Endodermal cell (in vitro differentiated cells): Measurements from ENCODE around the gene RUFY1. TPM values are rescaled to one million over a fixed set of nuclear protein-coding genes. Genes with fewer than 3 reads are reported as not detected.
"Not testable (repeated sequence)": the region's sequence is repeated elsewhere in the genome, so short reads cannot be mapped to it uniquely, and the experiment has no call there.

Experiments used
- DNase-seq: peaks from one replicate; pipeline ENCODE4 v3.0.0-alpha.2; 2017
- H3K27ac ChIP-seq: 2 replicates; pipeline ENCODE4 v1.5.1; 2013; ENCODE audit warnings: mild to moderate bottlenecking, low read depth, low read length, moderate library complexity
- H3K27me3 ChIP-seq: 2 replicates; pipeline ENCODE4 v1.6.1; 2013; ENCODE audit warnings: mild to moderate bottlenecking, low read length, moderate library complexity; ENCODE audit not compliant: insufficient read depth, control insufficient read depth, poor library complexity, severe bottlenecking
- H3K36me3 ChIP-seq: 2 replicates; pipeline ENCODE4 v1.7.0; 2013; ENCODE audit warnings: mild to moderate bottlenecking, low read length, moderate library complexity; ENCODE audit not compliant: control insufficient read depth, insufficient read depth
- H3K4me1 ChIP-seq: one replicate; pipeline ENCODE4 v1.7.0; 2013; ENCODE audit warnings: low read length; ENCODE audit not compliant: control insufficient read depth, insufficient read depth
- H3K4me3 ChIP-seq: 2 replicates; pipeline ENCODE4 v1.5.1; 2013; ENCODE audit warnings: mild to moderate bottlenecking, low read length, moderate library complexity
- H3K9ac ChIP-seq: 2 replicates; pipeline ENCODE4 v1.6.1; 2013; ENCODE audit warnings: mild to moderate bottlenecking, low read length, moderate library complexity; ENCODE audit not compliant: poor library complexity, severe bottlenecking; ENCODE audit errors: extremely low read depth
- H3K9me3 ChIP-seq: 2 replicates; pipeline ENCODE4 v1.6.1; 2013; ENCODE audit warnings: mild to moderate bottlenecking, low read length, moderate library complexity; ENCODE audit not compliant: control insufficient read depth
- H3K27ac Mint-ChIP-seq: 2 replicates; pipeline ENCODE4 v1.8.0; 2020; ENCODE audit warnings: mixed read lengths
- H3K27me3 Mint-ChIP-seq: 2 replicates; pipeline ENCODE4 v1.8.0; 2021; ENCODE audit warnings: mild to moderate bottlenecking, mixed read lengths; ENCODE audit not compliant: insufficient read depth
- H3K36me3 Mint-ChIP-seq: 2 replicates; pipeline ENCODE4 v1.8.0; 2020; ENCODE audit warnings: low read depth, mixed read lengths
- H3K4me1 Mint-ChIP-seq: 2 replicates; pipeline ENCODE4 v1.8.0; 2020; ENCODE audit warnings: mixed read lengths
- H3K4me3 Mint-ChIP-seq: 2 replicates; pipeline ENCODE4 v1.8.0; 2020; ENCODE audit warnings: mild to moderate bottlenecking, moderate library complexity, mixed read lengths
- H3K9me3 Mint-ChIP-seq: 2 replicates; pipeline ENCODE4 v1.8.0; 2020; ENCODE audit warnings: mild to moderate bottlenecking, mixed read lengths
- WGBS, 2 experiments: methylation state at CpG; one replicate each; pipeline versions ENCODE4 v1.1.5 to v1.1.7; 2013; ENCODE audit warnings: missing lambda C conversion rate in 2 of 2, mixed read lengths in 1 of 2; ENCODE audit not compliant: insufficient coverage in 1 of 2, insufficient read length in 1 of 2; 5-methylcytosine and 5-hydroxymethylcytosine counted together
- total RNA-seq, 2 donors: library from RNA; stranded (reverse); fragmentation: NEBNext Ultra II Directional in 1 of 2; extraction: Animal tissue kit (Norgen Biotek cat#: 25700) in 1 of 2; gene quantifications; 2 replicates in 1 of 2; 3 replicates in 1 of 2; pipeline ENCODE4 v1.2.1, GENCODE V29; 2021
- TF ChIP-seq, protein P1 (sequence below): fragments of 200-600 bp; sonication (generic); conservative IDR thresholded peaks from 2 replicates; pipeline ENCODE4 v1.5.0; 2021; ENCODE audit warnings: antibody characterized with exemption, mild to moderate bottlenecking

RUFY1 gene
- total RNA-seq, 2 donors from 2014 or later = 45.7 to 74.0 TPM

DNA sequence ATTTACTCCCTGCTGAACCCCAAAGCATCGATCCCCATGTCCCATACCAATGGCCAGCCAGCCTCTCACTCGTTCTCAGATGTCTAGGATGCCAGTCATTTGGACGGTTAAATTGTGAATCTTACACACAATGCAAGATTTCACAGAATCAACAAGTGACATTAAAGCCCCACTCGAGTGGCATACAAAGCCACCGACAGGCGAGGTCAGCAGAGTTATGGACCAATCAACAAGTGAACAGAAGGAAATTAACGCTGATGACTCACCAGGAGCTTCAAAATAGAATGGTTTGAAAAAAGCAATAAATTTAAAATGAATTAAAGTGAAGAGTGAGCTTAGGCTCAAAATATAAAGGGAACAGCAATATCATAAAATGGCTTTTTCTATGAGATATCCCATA, 8.2 kb upstream of the RUFY1 start:
- H3K4me3 Mint-ChIP-seq = no peak overlapping the region

DNA sequence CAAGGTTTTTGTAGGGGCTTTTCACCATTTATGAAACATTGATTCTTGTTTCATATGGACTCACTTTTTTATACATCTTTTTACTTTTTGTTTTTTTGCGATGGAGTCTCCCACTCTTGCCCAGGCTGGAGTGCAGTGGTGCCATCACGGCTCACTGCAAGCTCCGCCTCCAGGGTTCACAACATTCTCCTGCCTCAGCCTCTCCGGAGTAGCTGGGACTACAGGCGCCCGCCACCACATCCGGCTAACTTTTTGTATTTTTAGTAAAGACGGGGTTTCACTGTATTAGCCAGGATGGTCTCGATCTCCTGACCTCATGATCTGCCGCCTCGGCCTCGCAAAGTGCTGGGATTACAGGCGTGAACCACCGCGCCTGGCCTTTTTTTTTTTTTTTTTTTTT, 7.1 kb upstream of the RUFY1 start:
- not testable (repeated sequence) for H3K36me3 ChIP-seq, H3K4me3 Mint-ChIP-seq, H3K27me3 Mint-ChIP-seq, H3K36me3 Mint-ChIP-seq, DNase-seq, H3K9me3 Mint-ChIP-seq, H3K4me3 ChIP-seq, H3K27me3 ChIP-seq, H3K27ac Mint-ChIP-seq, H3K9ac ChIP-seq, H3K4me1 Mint-ChIP-seq, H3K4me1 ChIP-seq, H3K27ac ChIP-seq, H3K9me3 ChIP-seq
- WGBS, 2 experiments = 96% methylated on average over 10 to 15 of the region's 15 CpGs

More for the DNA sequence above, 8.2 kb upstream of the RUFY1 start:
- TF ChIP-seq, protein P1, sequence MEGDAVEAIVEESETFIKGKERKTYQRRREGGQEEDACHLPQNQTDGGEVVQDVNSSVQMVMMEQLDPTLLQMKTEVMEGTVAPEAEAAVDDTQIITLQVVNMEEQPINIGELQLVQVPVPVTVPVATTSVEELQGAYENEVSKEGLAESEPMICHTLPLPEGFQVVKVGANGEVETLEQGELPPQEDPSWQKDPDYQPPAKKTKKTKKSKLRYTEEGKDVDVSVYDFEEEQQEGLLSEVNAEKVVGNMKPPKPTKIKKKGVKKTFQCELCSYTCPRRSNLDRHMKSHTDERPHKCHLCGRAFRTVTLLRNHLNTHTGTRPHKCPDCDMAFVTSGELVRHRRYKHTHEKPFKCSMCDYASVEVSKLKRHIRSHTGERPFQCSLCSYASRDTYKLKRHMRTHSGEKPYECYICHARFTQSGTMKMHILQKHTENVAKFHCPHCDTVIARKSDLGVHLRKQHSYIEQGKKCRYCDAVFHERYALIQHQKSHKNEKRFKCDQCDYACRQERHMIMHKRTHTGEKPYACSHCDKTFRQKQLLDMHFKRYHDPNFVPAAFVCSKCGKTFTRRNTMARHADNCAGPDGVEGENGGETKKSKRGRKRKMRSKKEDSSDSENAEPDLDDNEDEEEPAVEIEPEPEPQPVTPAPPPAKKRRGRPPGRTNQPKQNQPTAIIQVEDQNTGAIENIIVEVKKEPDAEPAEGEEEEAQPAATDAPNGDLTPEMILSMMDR = no peak
- no peaks in the 10 kb centered on the region for H3K9me3 ChIP-seq
- peaks cover 3% of the 10 kb centered on the region for H3K9me3 Mint-ChIP-seq
- no peak overlapping the region for H3K27ac ChIP-seq
- no peaks in the 10 kb centered on the region for H3K4me1 ChIP-seq
- no peak overlapping the region for H3K4me3 ChIP-seq
- no peak overlapping the region for H3K27ac Mint-ChIP-seq
- 90 to 94% methylated on average over 5 to 7 of the region's 7 CpGs for WGBS, 2 experiments
- no peaks in the 10 kb centered on the region for H3K4me1 Mint-ChIP-seq
- no peaks in the 10 kb centered on the region for H3K36me3 Mint-ChIP-seq
- H3K27me3 ChIP-seq = no peaks in the 10 kb centered on the region
- H3K27me3 Mint-ChIP-seq = no peaks in the 10 kb centered on the region
- no peak for DNase-seq
- no peaks in the 10 kb centered on the region for H3K36me3 ChIP-seq
- no peak overlapping the region for H3K9ac ChIP-seq

DNA sequence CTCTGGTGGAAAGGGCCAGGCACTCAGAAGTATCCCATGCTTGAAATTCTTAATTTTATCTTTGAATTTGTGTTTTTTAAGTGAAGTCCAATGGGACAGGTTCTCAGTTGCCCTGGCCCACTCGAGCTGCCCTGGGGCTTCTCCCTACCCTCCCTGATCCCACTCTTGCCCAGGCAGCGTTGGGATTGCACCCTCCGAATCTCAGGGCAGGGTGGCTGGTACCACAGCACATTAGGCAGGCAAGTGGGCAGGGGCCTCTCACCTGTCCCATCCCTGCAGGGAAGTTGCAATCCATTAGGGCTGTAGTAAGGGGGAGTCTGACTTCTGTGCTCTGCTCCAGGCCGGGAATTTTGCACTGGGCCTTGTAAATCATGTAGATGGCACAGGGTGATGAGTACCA, 2.7 kb downstream of the RUFY1 start:
- H3K9me3 ChIP-seq = no peaks in the 10 kb centered on the region
- 89% methylated on average over 3 of the region's 4 CpGs; no CpG with 5 or more reads in 1 of the 2 experiments for WGBS, 2 experiments
- DNase-seq = no peak
- Mint-ChIP-seq H3K4me1 (peaks cover 19% of the 10 kb centered on the region), H3K4me3 (no peak overlapping the region), H3K36me3 (peaks cover 26% of the 10 kb centered on the region), H3K9me3 (no peaks in the 10 kb centered on the region), H3K27me3 (no peaks in the 10 kb centered on the region), H3K27ac (no peak overlapping the region)
- peak overlapping the region; percentile 21 for H3K4me3 ChIP-seq
- TF ChIP-seq, protein P1 = no peak
- H3K27ac ChIP-seq = no peak overlapping the region
- H3K4me1 ChIP-seq = no peaks in the 10 kb centered on the region
- H3K9ac ChIP-seq = no peak overlapping the region
- H3K27me3 ChIP-seq = no peaks in the 10 kb centered on the region
- H3K36me3 ChIP-seq = peaks cover 10% of the 10 kb centered on the region

DNA sequence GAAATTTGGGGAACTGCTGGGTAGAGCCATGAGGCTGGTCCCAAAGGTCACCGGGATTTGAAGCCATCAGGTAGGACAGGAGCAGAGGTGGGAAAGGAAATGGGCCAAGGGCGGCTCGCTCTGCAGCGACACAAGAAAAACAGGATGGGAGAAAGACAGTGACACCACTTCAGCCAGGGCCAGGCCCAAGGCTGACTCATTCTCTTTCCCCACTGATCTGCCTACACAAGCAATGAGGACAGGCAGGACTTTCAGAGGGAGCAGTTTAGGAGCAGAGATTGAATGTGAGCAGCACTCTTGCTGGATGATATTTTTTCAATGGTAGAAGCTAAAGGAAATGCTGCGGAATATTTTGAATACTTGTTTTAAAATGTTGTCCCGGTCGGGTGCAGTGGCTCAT, 3.5 kb downstream of the RUFY1 start:
- H3K36me3 ChIP-seq = peaks cover 10% of the 10 kb centered on the region
- WGBS, 2 experiments = 92% methylated on average over 4 to 7 of the region's 7 CpGs
- H3K9me3 Mint-ChIP-seq = no peaks in the 10 kb centered on the region
- H3K9ac ChIP-seq = no peak overlapping the region
- peak; percentile 67 for DNase-seq
- TF ChIP-seq, protein P1 = no peak
- H3K9me3 ChIP-seq = no peaks in the 10 kb centered on the region
- H3K27me3 ChIP-seq = no peaks in the 10 kb centered on the region
- peaks cover 23% of the 10 kb centered on the region for H3K4me1 Mint-ChIP-seq
- no peak overlapping the region for H3K27ac ChIP-seq
- H3K4me3 ChIP-seq = no peak overlapping the region
- H3K4me3 Mint-ChIP-seq = no peak overlapping the region
- H3K36me3 Mint-ChIP-seq = peaks cover 26% of the 10 kb centered on the region
- peak overlapping the region; percentile 35 for H3K27ac Mint-ChIP-seq
- H3K27me3 Mint-ChIP-seq = no peaks in the 10 kb centered on the region
- H3K4me1 ChIP-seq = no peaks in the 10 kb centered on the region
